A549 (cell line): ENCODE results near the gene PCSK6. TPM values are rescaled to one million over a fixed set of nuclear protein-coding genes. Genes with fewer than 3 reads are reported as not detected.

Source experiments
- ATAC-seq, 2 experiments: fragments of 200-7000 bp in 1 of 2; fragments of >200 bp in 1 of 2; cut with Nextera tagmentation in 1 of 2; cut with Tn5 transposase in 1 of 2; 3 replicates each; pipeline versions ENCODE4 v1.8.0 to v1.9.1; 2018 to 2020; ENCODE audit warnings: mild to moderate bottlenecking in 1 of 2, moderate library complexity in 1 of 2
- CTCF ChIA-PET: fragments of 300-600 bp; sonication (Branson Sonifier 250); formaldehyde crosslinking; extraction: SDS; loops from one replicate; lab custom pipeline; 2021; ENCODE audit warnings: antibody characterized with exemption, inconsistent platforms; lab: Yijun Ruan, JAX
- POLR2A ChIA-PET: fragments of 350-600 bp; formaldehyde crosslinking; extraction: SDS; loops from one replicate; lab custom pipeline; 2021; ENCODE audit warnings: antibody characterized with exemption, inconsistent platforms; lab: Yijun Ruan, JAX
- DNase-seq, 2 experiments: peaks; one replicate each; pipeline versions ENCODE4 v3.0.0 to v3.0.0-alpha.2; 2011 to 2016; ENCODE audit warnings: low read depth in 1 of 2, low spot score in 1 of 2
- FAIRE-seq: peaks from 2 replicates; lab custom pipeline; 2011; peaks lifted over from hg19 to GRCh38; lab: Jason Lieb, UNC
- H3K27ac ChIP-seq, 2 experiments: fragments of >200 bp; sonication (Bioruptor Twin); formaldehyde crosslinking; 3 replicates each; pipeline ENCODE4 v1.5.1; 2016 to 2017
- H3K4me1 ChIP-seq: fragments of >200 bp; sonication (Bioruptor Twin); formaldehyde crosslinking; 3 replicates; pipeline ENCODE4 v1.6.1; 2016
- H3K4me2 ChIP-seq: fragments of >200 bp; sonication (Bioruptor Twin); formaldehyde crosslinking; 3 replicates; pipeline ENCODE4 v1.6.1; 2016
- H3K4me3 ChIP-seq: fragments of >200 bp; sonication (Bioruptor Twin); formaldehyde crosslinking; 3 replicates; pipeline ENCODE4 v1.5.1; 2016
- H3K9me3 ChIP-seq: fragments of >200 bp; sonication (Bioruptor Twin); formaldehyde crosslinking; 3 replicates; pipeline ENCODE4 v1.6.1; 2016
- ATOH8 ChIP-seq: fragments of 250-450 bp; sonication (Bioruptor Pico); IDR thresholded peaks from 2 replicates; pipeline ENCODE4 v1.5.0; 2020; ENCODE audit warnings: low read depth, mild to moderate bottlenecking, moderate library complexity
- CBX2 ChIP-seq: fragments of 200-600 bp; sonication (generic); IDR thresholded peaks from 2 replicates; pipeline ENCODE4 v1.6.1; 2016; ENCODE audit warnings: low read depth, mild to moderate bottlenecking, borderline replicate concordance
- CHD2 ChIP-seq: fragments of 150-350 bp; IDR thresholded peaks from 2 replicates; pipeline ENCODE4 v1.6.1; 2014; ENCODE audit warnings: low read length; ENCODE audit not compliant: partially characterized antibody
- CHD4 ChIP-seq: fragments of 200-600 bp; sonication (generic); IDR thresholded peaks from 2 replicates; pipeline ENCODE4 v1.6.1; 2016; ENCODE audit warnings: antibody characterized with exemption, mild to moderate bottlenecking, borderline replicate concordance
- CTCF ChIP-seq: fragments of >200 bp; sonication (Bioruptor Twin); formaldehyde crosslinking; IDR thresholded peaks from 3 replicates; pipeline ENCODE4 v1.5.1; 2016
- E2F6 ChIP-seq: IDR thresholded peaks from 2 replicates; pipeline ENCODE4 v1.6.1; 2012; ENCODE audit warnings: low read depth, borderline replicate concordance
- EHF ChIP-seq: fragments of 250-450 bp; sonication (Bioruptor Pico); IDR thresholded peaks from 2 replicates; pipeline ENCODE4 v1.5.0; 2020; ENCODE audit warnings: mild to moderate bottlenecking
- EP300 ChIP-seq, 2 experiments: fragments of >200 bp; sonication (Bioruptor Twin); formaldehyde crosslinking; IDR thresholded peaks; 2 replicates in 1 of 2; 3 replicates in 1 of 2; pipeline ENCODE4 v1.6.1; 2016 to 2017
- GATA3 ChIP-seq: IDR thresholded peaks from 2 replicates; pipeline ENCODE4 v1.6.1; 2012; ENCODE audit warnings: borderline replicate concordance
- HDAC2 ChIP-seq: fragments of 200-600 bp; sonication (generic); IDR thresholded peaks from 2 replicates; pipeline ENCODE4 v1.6.1; 2016
- HES2 ChIP-seq: fragments of >200 bp; sonication (Bioruptor Twin); formaldehyde crosslinking; IDR thresholded peaks from 2 replicates; pipeline ENCODE4 v1.6.1; 2016
- HEYL ChIP-seq: fragments of 250-450 bp; sonication (Bioruptor Pico); IDR thresholded peaks from 2 replicates; pipeline ENCODE4 v1.8.0; 2021; ENCODE audit warnings: mild to moderate bottlenecking, moderate library complexity
- HOXB13 ChIP-seq: fragments of 250-450 bp; sonication (Bioruptor Pico); IDR thresholded peaks from 2 replicates; pipeline ENCODE4 v1.5.0; 2020; ENCODE audit warnings: low read depth, mild to moderate bottlenecking, moderate library complexity
- KDM5A ChIP-seq: fragments of 200-600 bp; sonication (generic); IDR thresholded peaks from 2 replicates; pipeline ENCODE4 v1.6.1; 2016; ENCODE audit warnings: antibody characterized with exemption, mild to moderate bottlenecking
- MAX ChIP-seq: IDR thresholded peaks from 2 replicates; pipeline ENCODE4 v1.6.1; 2012
- MAZ ChIP-seq: fragments of 150-350 bp; IDR thresholded peaks from 2 replicates; pipeline ENCODE4 v1.6.1; 2014; ENCODE audit warnings: antibody characterized with exemption, low read depth, low read length, borderline replicate concordance
- NPAS2 ChIP-seq: fragments of 250-450 bp; sonication (Bioruptor Pico); IDR thresholded peaks from 2 replicates; pipeline ENCODE4 v1.8.0; 2022; ENCODE audit warnings: mild to moderate bottlenecking, moderate library complexity, borderline replicate concordance
- NR3C1 ChIP-seq: fragments of >200 bp; sonication (Bioruptor Twin); formaldehyde crosslinking; IDR thresholded peaks from 3 replicates; pipeline ENCODE4 v1.6.1; 2017
- PHF8 ChIP-seq: fragments of 200-600 bp; sonication (generic); IDR thresholded peaks from 2 replicates; pipeline ENCODE4 v1.6.1; 2016; ENCODE audit warnings: low read depth, mild to moderate bottlenecking, antibody characterized with exemption, moderate library complexity, borderline replicate concordance
- POLR2A ChIP-seq: IDR thresholded peaks from 2 replicates; pipeline ENCODE4 v1.6.1; 2012; ENCODE audit warnings: mild to moderate bottlenecking, low read length
- POLR2AphosphoS2 ChIP-seq: conservative IDR thresholded peaks from 2 replicates; pipeline ENCODE4 v1.6.1; 2012; ENCODE audit warnings: low read length, improper control_type of control experiment, inconsistent platforms
- RFX5 ChIP-seq: fragments of 450-650 bp; IDR thresholded peaks from 2 replicates; pipeline ENCODE4 v1.7.1; 2014; ENCODE audit warnings: antibody characterized with exemption, mild to moderate bottlenecking, moderate library complexity
- ZSCAN20 ChIP-seq: fragments of 250-450 bp; sonication (Bioruptor Pico); IDR thresholded peaks from 2 replicates; pipeline ENCODE4 v1.8.0; 2022; ENCODE audit warnings: mild to moderate bottlenecking, moderate library complexity
- WGBS: methylation state at CpG from one replicate; pipeline ENCODE4 v1.1.6; 2017; ENCODE audit errors: missing lambda C conversion rate; 5-methylcytosine and 5-hydroxymethylcytosine counted together
- polyA plus RNA-seq, 4 experiments: library from polyadenylated mRNA; depleted of rRNA in 3 of 4; stranded (reverse); fragments of >200 nt; fragmentation: RNase III in 1 of 4; extraction: RNeasy Plus Mini Kit Qiagen cat#74134 plus additional on column Dnase treatment in 1 of 4; gene quantifications; 2 replicates in 3 of 4; 3 replicates in 1 of 4; pipeline ENCODE4 v1.2.3, GENCODE V29; 2011 to 2017

The PCSK6 gene
- polyA plus RNA-seq, 2 of the 4 experiments (the other 2 are of a cell fraction), result 10.0 to 15.2 TPM

GRCh38 chr15:101327147-101327740 lies 162.3 kb downstream of the PCSK6 start:
- DNase-seq, result no peak
- CTCF ChIA-PET, result interaction anchor here (0.7 to 2.5 kb wide), 3 partner anchors 22 to 313 kb away, joined by 3 to 8 read pairs (median 3); no protein-coding TSS in a partner anchor
- TF ChIP-seq CHD2, result no peak
- Histone ChIP-seq H3K4me2 (no peak overlapping the region), H3K27ac (no peak overlapping the region), H3K4me1 (no peaks in the 10 kb centered on the region), H3K9me3 (no peaks in the 10 kb centered on the region), H3K4me3 (no peak overlapping the region)
- POLR2A ChIA-PET, result no interaction called here
- WGBS, result 56% methylated on average over 12 of the region's 17 CpGs
- no peak for ATAC-seq
- FAIRE-seq, result no peak

- FAIRE-seq (no peak), DNase-seq (no peak), ATAC-seq (no peak; a peak in 1 of 6 replicates)
- no peak overlapping the region for H3K4me2 ChIP-seq
- H3K27ac ChIP-seq, result no peak overlapping the region
- no peaks in the 10 kb centered on the region for H3K4me1 ChIP-seq
- ChIA-PET CTCF (interaction anchor here (1.0 to 2.5 kb wide), 4 partner anchors 7 to 314 kb away, joined by 3 to 8 read pairs (median 4); no protein-coding TSS in a partner anchor), POLR2A (no interaction called here)
- 79% methylated on average over 21 of the region's 21 CpGs for WGBS
- H3K4me3 ChIP-seq, result no peak overlapping the region
- H3K9me3 ChIP-seq, result no peaks in the 10 kb centered on the region
- TF ChIP-seq EP300 (IDR thresholded peaks at IDR 0.05) (no peak), HDAC2 (no peak), PHF8 (no peak), GATA3 (no peak), ATOH8 (CRISPR knock-in tag) (no peak), HOXB13 (CRISPR knock-in tag) (no peak), POLR2AphosphoS2 (no peak), HEYL (CRISPR knock-in tag) (no peak), EHF (CRISPR knock-in tag) (no peak), CBX2 (no peak), CTCF (no peak), ZSCAN20 (CRISPR knock-in tag) (no peak), E2F6 (no peak)
These were observed 162.9 kb downstream of the PCSK6 start for GRCh38 chr15:101326462-101327146.

GRCh38 chr15:101326026-101326315 lies 163.5 kb downstream of the PCSK6 start:
- H3K27ac ChIP-seq, result no peak overlapping the region
- H3K4me2 ChIP-seq, result no peak overlapping the region
- H3K4me1 ChIP-seq, result no peaks in the 10 kb centered on the region
- TF ChIP-seq MAX, result no peak
- TF ChIP-seq NPAS2 (CRISPR knock-in tag), result no peak
- TF ChIP-seq RFX5, result no peak
- TF ChIP-seq MAZ, result no peak
- TF ChIP-seq KDM5A, result no peak
- no peak for TF ChIP-seq HEYL (CRISPR knock-in tag)
- no peak for TF ChIP-seq POLR2A
- TF ChIP-seq CTCF, result no peak
- no peak for TF ChIP-seq GATA3
- no peak for TF ChIP-seq ATOH8 (CRISPR knock-in tag)
- no peak for TF ChIP-seq NR3C1
- TF ChIP-seq CHD4, result no peak
- TF ChIP-seq HES2, result no peak
- ATAC-seq (no peak), FAIRE-seq (no peak), DNase-seq (no peak)
- POLR2A ChIA-PET, result no interaction called here
- CTCF ChIA-PET, result interaction anchor here (1.1 to 2.5 kb wide), 4 partner anchors 8 to 314 kb away, joined by 3 to 8 read pairs (median 4); no protein-coding TSS in a partner anchor
- no peaks in the 10 kb centered on the region for H3K9me3 ChIP-seq
- WGBS, result 91% methylated on average over 8 of the region's 8 CpGs
- H3K4me3 ChIP-seq, result no peak overlapping the region
